Muscle of arm (tissue), 12 donors: ENCODE data around the gene ILKAP. TPM values are rescaled to one million over a fixed set of nuclear protein-coding genes. Genes with fewer than 3 reads are reported as not detected.

Source experiments
- DNase-seq: peaks from one replicate; pipeline ENCODE4 v3.0.0-alpha.2; 2013
- polyA plus RNA-seq, 12 donors: library from polyadenylated mRNA; unstranded; fragments of 120-200 nt; gene quantifications; one replicate each; pipeline ENCODE4 v1.2.1, GENCODE V29; 2013; ENCODE audit not compliant: insufficient read length in 12 of 12

Gene ILKAP
- polyA plus RNA-seq, 12 donors = 30.9 to 62.5 (median 36.2) TPM; not detected in 1

- DNase-seq = no peak
These were observed 64.9 kb downstream of the ILKAP start, which contains the start of gene KLHL30 for GRCh38 chr2:238138331-238139195. TSS of gene KLHL30 (plus strand) at chr2:238138668. CDS start at chr2:238140755, 2,087 bp downstream.

- no peak for DNase-seq
These were observed 65.6 kb downstream of the ILKAP start for GRCh38 chr2:238137885-238138284.

GRCh38 chr2:238136820-238137537, 66.5 kb downstream of the ILKAP start:
- no peak for DNase-seq

- no peak for DNase-seq
These were observed 67.8 kb downstream of the ILKAP start for GRCh38 chr2:238135601-238136150.

GRCh38 chr2:238134393-238134785, 69.1 kb downstream of the ILKAP start:
- DNase-seq = no peak

- no peak for DNase-seq
These were observed 69.7 kb downstream of the ILKAP start for GRCh38 chr2:238133499-238134392.

- no peak for DNase-seq
These were observed 70.7 kb downstream of the ILKAP start for GRCh38 chr2:238132463-238133450.

- DNase-seq = no peak
These were observed 71.6 kb downstream of the ILKAP start for GRCh38 chr2:238131761-238132462.

GRCh38 chr2:238130696-238131628, 72.5 kb downstream of the ILKAP start:
- no peak for DNase-seq

- DNase-seq = no peak
These were observed 73.3 kb downstream of the ILKAP start for GRCh38 chr2:238130111-238130695.

GRCh38 chr2:238129166-238130010, 74.1 kb downstream of the ILKAP start:
- DNase-seq = no peak

- DNase-seq = no peak
These were observed 74.9 kb downstream of the ILKAP start for GRCh38 chr2:238128534-238129001.

- DNase-seq = no peak
These were observed 75.4 kb downstream of the ILKAP start for GRCh38 chr2:238128061-238128440.

- peak; percentile 35 for DNase-seq
These were observed 76.1 kb downstream of the ILKAP start for GRCh38 chr2:238127165-238128060.

- no peak for DNase-seq
These were observed 76.7 kb downstream of the ILKAP start for GRCh38 chr2:238126775-238127164.

- DNase-seq = no peak
These were observed 77.2 kb downstream of the ILKAP start for GRCh38 chr2:238126338-238126737.
